GM11168 (cell line): ENCODE measurements around the gene SORL1.
"Not testable (repeated sequence)": the region's sequence is repeated elsewhere in the genome, so short reads cannot be mapped to it uniquely, and the experiment has no call there.

ENCODE experiments used
- in situ Hi-C: fragments of 300-500 bp; cut with MboI; formaldehyde crosslinking; loops from one replicate; pipeline ENCODE4 v1.12.0; 2022; ENCODE audit warnings: low sequenced_read_pairs; ENCODE audit not compliant: unreplicated experiment

Gene SORL1

GRCh38 chr11:121451986-121452608 lies at the start of gene SORL1:
SORL1 (plus strand) TSS chr11:121452314; CDS start chr11:121452332, 18 bp downstream.
- in situ Hi-C loops = no loop called here

- in situ Hi-C loops = no loop called here
These were observed 46.5 kb upstream of the SORL1 start for GRCh38 chr11:121405646-121406045.

GRCh38 chr11:121406291-121406690 lies 45.8 kb upstream of the SORL1 start:
- in situ Hi-C loops = no loop called here

- in situ Hi-C loops = no loop called here
These were observed 43.3 kb upstream of the SORL1 start for GRCh38 chr11:121408830-121409229.

- in situ Hi-C loops = not testable (repeated sequence)
These were observed 42.1 kb upstream of the SORL1 start for GRCh38 chr11:121410041-121410440.

- in situ Hi-C loops = not testable (repeated sequence)
These were observed 40.8 kb upstream of the SORL1 start for GRCh38 chr11:121411330-121411729.

- in situ Hi-C loops = no loop called here
These were observed 40.0 kb upstream of the SORL1 start for GRCh38 chr11:121412000-121412587.

- in situ Hi-C loops = no loop called here
These were observed 39.3 kb upstream of the SORL1 start for GRCh38 chr11:121412711-121413415.

GRCh38 chr11:121414141-121414913 lies 37.8 kb upstream of the SORL1 start:
- in situ Hi-C loops = no loop called here

GRCh38 chr11:121415856-121416255 lies 36.3 kb upstream of the SORL1 start:
- in situ Hi-C loops = no loop called here

- in situ Hi-C loops = no loop called here
These were observed 35.0 kb upstream of the SORL1 start for GRCh38 chr11:121417055-121417551.

GRCh38 chr11:121417607-121418006 lies 34.5 kb upstream of the SORL1 start:
- in situ Hi-C loops = no loop called here

- in situ Hi-C loops = no loop called here
These were observed 33.4 kb upstream of the SORL1 start for GRCh38 chr11:121418625-121419114.

GRCh38 chr11:121419836-121420235 lies 32.3 kb upstream of the SORL1 start:
- in situ Hi-C loops = no loop called here

GRCh38 chr11:121420398-121420797 lies 31.7 kb upstream of the SORL1 start:
- in situ Hi-C loops = no loop called here

GRCh38 chr11:121421149-121421901 lies 30.8 kb upstream of the SORL1 start:
- in situ Hi-C loops = no loop called here

- in situ Hi-C loops = no loop called here
These were observed 29.4 kb upstream of the SORL1 start for GRCh38 chr11:121422675-121423074.

GRCh38 chr11:121425828-121426227 lies 26.3 kb upstream of the SORL1 start:
- in situ Hi-C loops = no loop called here

- in situ Hi-C loops = no loop called here
These were observed 25.4 kb upstream of the SORL1 start for GRCh38 chr11:121426476-121427399.
